ENCODE measurements around the gene RADX.
"Not testable (repeated sequence)": the region's sequence is repeated elsewhere in the genome, so short reads cannot be mapped to it uniquely, and the experiment has no call there.

RADX gene, protein sequence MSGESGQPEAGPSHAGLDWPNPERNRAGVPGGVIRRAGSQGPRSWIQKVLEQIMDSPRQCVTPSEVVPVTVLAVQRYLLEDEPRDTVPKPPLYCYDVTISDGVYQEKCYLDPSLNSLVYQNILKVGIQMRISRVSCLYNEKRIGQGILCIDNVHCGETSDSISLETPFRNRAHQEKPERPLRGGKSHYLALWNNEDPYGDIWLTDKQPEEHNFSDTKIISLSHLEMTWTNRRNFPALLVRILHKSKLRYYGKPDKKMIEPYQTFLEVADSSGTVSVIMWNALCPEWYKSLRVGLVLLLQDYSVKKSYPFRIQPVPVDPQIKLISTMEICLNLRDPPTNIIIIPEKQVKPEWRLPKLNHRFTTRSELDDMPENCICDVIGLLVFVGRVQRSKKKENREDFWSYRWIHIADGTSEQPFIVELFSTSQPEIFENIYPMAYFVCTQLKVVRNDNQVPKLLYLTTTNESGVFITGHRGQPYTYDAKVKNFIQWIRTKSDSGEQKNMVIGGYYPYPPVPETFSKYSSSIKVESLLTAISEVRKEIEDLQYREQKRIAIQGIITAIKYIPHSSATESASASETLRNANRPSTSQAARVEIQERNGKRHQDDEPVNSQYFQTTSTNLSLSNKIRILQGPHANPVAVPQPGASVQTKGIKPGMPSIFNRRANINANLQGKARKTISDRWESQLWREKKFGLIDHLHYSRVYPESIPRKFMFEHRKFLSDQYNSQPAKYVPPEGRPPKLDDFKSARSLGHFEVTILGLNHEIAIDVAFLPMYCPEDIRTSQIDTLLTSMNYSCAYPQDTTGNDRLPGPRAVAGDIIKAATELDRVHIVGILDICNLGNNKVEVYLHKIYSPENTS

DNA sequence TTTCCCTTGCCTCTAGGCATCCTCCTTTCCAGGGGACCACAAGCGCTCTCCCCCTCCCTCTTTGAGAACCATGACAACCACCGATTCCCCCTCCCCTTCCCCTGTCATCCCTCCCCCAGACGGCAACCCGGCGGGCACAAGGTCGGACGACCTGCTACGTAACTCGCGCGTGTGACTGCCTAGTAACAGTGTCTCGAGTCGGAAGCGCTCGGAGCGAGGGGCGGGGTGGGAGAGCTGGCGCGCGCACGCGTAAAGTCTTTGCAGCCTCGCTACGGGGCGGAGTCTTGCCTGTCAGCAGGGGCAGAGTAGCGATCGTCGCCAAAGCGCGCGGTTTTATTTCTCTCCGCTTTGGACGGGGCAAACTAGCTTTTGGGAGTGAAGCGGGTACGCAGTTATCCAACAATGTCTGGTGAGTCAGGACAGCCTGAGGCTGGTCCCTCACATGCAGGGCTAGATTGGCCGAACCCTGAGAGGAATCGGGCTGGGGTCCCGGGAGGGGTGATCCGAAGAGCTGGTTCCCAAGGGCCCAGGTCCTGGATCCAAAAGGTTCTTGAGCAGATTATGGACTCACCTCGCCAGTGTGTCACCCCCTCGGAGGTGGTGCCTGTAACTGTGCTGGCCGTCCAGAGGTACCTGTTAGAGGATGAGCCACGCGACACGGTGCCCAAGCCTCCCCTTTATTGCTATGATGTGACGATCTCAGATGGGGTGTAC is at the start of gene RADX:
Gene RADX (plus strand): TSS at position 300 of the 714 bp plus-strand sequence. CDS start 103 bp downstream, at position 403.
- peak; percentile 97 for FAIRE-seq

DNA sequence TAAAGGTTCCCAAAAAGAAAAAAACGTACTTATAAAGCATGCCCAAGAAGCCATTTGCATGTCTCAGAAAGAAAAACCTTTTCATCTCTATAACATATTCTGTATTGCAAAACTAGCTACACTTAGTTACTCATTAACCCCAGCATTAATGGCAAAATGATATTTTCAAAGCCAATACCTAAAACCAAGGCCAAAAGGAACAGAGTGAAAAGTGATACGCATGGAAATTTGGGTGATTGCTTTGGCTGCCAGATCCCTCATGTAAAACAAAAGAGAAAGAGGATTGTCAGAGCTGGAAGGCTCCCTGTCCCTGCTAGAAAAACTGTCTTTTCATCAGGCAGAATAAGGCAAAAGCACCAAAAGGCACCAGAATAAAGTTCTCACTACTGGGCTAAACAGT is 46.8 kb upstream of the RADX start:
- FAIRE-seq: no peak

DNA sequence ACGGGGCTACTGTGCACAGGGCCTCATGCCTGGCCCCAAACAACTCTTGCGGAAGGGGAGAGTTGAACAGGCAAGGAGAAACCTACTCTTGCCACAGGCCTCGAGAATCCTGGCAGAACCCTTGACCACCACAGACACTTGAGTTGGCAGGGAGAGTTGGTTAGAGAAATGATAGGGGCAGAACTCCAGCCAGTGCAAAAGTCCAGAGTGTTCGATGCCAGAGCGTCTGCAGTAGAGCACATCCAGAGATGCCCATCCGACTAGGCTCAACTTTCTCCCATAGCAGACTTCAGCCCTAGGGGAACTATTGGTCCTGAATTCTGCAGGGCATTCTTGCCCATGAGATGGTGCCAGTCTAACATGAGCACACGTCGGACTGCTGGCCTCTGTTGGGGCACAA is 45.4 kb upstream of the RADX start:
- FAIRE-seq: no peak

DNA sequence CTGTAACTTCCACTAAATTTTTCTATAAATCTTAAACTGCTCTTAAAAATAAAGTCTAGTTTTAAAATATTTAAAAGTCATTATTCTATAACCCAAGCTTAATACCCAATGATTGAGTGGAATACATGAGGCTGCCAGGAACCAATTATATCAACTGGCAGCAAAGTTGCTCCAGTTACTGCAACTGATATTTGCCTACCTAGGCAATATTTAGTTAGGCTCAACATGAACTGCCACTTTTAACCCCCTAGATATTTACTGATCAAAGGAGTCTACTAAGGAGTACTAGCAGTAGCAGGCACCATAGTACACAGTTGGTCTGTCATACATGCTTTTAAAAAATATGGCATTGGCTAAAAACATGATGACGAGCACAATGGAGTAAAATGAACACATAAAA is 29.9 kb upstream of the RADX start:
- no peak for FAIRE-seq

DNA sequence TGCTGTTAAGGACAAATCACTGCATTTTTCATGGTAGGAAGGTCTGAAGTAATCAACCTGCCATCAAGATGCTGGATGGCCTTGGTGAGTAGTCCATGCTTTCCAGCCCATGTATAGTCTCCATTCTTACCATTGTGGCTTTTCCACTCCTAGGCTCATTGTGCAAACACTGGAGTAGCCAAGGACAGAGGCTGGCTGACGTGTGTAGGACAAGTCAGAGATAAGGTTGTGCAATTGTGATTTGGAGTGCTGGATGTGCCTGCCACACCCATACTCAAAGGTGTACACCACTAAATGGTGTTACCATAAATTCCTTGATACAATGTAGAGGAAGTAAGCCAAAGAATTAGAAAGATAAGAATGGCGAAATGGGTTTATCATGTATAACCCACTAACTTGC is 26.3 kb upstream of the RADX start:
- no peak for FAIRE-seq

DNA sequence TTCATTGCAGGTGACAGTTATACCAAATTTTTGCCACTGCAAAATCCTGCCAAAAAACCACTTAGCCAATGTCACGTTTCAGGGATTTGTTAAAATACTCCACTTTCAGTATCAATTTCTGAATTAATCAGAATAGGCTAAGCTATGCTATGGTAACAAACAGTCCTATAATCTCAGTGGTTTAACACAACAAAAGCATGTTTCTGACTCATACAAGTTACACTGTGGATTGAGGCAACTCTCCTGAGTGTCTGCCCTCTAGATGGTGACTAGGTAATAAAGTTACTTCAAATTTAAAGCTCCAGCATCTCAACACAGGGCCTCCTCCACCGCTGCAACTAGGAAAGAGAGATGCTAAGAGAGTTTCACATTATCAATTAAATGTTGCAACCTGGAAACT is 23.0 kb upstream of the RADX start:
- no peak for FAIRE-seq

DNA sequence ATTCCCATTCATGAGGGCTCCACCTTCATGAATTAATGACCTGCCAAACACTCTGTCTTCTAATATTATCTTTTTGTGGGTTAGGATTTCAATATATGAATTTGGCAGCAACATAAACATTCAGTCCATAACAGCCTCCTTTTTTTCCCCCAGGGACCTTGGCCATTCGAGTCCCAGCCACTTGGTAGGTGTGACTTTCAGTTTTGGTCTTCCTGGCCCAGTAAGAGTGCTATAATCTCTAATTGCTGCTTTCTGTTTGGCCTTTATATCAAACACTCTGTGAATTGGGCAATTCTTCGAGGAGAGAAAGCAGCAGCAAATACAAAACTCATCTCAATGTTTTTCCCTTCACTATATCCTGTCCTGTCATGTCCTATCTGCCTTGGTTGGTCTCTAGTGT is 12.4 kb upstream of the RADX start:
- FAIRE-seq: no peak

DNA sequence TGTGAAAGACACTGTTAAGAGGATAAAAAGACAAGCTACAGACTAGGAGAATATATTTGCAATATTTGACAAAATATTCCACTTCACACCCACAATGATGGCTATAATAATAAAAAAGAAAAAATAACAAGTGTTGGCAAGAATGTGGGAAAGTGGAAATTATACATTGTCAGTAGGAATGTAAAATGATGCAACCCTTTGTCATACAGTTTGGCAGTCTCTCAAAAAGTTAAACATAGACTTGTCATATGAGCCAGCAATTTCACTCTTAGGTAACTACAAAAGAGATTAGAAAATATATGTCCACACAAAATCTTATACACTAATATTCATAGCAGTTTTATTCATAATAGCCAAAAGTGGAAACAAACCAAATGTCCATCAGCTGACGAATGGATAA is 5.2 kb upstream of the RADX start:
- no peak for FAIRE-seq

DNA sequence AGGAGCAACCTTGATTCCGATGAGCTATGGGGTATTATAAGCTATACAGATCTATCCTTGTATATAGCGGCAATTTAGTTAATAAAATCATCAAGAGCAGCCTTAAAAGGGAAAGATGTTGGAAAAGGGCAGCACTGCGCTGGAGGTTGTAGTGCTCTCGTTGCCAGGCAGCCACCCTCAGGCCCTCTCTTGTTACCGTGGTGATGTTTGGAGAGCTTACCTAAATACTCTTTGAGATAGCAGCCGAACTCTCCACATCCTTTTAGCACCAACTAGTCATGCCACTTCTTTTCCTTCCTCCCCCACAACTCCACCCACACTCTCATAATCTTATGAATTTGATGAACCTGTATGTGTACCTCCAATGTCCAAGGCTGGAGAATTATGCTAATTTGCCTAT is 3.8 kb upstream of the RADX start:
- no peak for FAIRE-seq

DNA sequence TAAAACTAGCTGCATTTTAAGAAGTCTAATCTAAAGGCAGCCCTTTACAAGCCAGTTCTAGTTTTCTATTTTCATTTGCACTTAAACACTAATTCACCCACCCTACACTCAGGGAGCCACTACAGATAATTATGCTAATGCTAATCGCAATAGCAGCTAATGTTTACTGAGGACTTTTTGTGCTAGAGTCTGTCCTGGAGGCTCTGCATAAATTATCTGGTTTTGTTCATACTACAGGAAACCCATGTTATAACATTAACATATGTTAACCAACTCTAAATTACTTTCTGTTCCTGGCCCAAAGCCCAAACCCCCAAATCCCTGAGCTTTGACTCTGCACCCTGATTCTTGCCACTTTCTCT is 480 bp upstream of the RADX start:
- no peak for FAIRE-seq

DNA sequence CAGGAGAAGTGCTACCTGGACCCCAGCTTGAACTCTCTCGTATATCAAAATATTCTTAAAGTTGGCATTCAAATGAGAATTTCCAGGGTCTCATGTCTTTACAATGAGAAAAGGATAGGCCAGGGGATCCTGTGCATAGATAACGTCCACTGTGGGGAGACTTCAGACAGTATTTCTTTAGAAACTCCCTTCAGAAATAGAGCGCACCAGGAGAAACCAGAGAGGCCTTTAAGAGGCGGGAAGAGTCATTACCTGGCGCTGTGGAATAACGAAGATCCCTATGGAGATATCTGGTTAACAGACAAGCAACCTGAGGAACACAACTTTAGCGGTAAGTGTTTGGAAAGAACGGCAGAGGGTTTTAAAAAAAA is 600 bp downstream of the RADX start:
- FAIRE-seq: peak; percentile 94

DNA sequence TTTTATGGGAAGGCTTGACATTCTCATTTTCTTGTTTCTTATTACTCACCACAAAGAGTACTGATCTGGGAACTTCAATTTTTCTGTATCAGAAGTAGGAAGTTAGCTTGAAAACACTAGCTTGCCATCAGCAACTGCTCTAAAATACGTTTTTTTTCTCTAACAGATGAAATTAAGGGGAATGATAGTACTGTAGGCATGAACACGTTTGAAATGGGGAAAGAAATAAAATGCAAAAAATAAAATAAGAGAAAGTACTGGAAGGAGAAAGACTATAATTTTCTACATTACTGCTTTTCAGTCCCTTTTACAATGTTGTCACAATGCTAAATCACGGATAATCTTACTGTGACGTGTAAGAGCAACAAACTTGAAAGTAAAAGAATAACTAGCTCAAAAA is 1.5 kb downstream of the RADX start:
- FAIRE-seq: no peak

DNA sequence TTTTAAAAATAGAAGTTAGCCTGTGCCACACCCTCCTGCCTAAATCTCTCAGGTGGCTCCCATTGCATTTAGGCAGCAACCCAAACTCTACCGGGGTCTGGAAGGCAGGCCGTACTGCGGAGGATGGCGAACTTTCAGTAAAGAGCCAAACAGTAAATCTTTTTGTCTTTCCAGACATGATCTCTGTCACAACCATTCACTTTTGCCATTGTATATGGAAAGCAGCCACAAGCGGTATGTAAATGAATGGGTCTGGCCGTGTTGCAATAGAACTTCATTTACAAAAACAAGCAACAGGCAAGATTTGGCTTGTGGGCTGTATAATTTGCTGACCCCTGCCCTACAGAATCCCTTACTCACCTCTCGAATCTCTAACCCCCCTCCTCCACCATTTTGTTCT is 3.3 kb downstream of the RADX start:
- no peak for FAIRE-seq

DNA sequence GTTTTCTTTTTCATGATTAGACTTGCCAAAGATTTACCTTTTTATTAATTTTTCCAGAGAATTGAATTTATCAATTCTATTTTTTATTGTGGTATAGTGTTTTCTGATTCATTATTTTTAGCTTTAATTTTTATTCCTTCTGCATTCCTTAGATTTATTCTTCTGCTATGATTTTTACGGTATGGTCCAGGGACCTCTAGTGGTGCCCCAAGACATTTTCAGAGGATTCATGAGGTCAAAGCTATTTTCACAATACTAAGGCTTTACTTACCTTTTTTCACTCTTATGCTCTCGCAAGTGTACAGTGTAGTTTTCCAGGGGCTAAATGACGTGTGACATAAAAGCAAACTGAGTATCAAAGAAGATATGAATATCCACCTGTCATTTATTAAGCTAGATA is 8.0 kb downstream of the RADX start:
- FAIRE-seq: no peak

DNA sequence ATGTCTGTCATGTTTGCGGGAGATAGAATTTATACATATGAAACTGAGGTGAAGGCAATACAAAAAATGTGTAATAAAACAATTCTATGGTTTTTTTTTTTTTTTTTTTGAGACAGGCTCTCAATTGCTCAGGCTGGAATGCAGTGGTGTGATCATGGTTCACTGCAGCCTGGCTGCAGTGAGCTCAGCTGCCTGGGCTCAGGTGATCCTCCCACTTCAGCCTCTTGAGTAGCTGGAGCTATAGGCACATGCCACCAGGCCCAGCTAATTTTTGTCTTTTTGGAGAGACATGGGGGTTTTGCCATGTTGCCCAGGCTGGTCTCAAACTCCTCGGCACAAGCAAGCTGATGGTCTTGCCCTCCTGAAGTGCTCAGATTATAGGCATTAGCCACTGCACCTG is 10.1 kb downstream of the RADX start:
- FAIRE-seq: no peak

DNA sequence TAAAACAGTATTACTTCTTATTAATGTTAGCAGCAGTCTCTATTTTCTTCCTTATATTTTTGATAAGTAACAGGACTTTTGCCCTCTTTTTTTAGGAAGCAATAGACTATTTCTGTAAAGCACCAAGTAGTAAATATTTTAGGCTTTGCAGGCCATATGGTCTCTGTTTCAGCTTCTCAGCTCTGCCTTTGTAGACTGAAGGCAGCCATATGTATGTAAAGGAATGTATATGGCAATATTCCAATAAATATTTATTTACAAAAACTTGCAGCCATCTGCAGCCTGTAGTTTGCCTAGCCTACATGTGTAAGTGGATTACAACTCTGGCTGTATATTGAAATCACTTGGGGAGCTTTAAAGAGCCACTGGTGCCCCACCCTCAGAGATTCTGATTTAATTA is 15.0 kb downstream of the RADX start:
- no peak for FAIRE-seq

DNA sequence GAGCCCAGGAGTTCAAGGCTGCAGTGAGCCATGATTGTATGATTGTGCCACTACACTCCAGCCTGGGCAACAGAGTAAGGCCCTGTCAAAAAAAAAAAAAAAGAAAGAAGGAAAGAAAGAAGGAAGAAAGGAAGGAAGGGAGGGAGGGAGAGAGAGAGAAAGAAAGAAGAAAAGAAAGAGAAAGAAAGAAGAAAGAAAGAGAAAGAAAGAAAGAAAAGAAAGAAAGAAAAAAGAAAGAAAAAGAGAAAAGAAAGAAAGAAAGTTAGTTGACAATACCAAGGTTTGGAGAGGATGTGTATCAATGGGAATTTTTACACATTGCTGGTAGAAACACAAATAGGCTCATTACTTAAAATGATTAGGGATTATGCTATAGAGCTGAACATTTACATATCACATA is 19.8 kb downstream of the RADX start:
- no peak for FAIRE-seq

DNA sequence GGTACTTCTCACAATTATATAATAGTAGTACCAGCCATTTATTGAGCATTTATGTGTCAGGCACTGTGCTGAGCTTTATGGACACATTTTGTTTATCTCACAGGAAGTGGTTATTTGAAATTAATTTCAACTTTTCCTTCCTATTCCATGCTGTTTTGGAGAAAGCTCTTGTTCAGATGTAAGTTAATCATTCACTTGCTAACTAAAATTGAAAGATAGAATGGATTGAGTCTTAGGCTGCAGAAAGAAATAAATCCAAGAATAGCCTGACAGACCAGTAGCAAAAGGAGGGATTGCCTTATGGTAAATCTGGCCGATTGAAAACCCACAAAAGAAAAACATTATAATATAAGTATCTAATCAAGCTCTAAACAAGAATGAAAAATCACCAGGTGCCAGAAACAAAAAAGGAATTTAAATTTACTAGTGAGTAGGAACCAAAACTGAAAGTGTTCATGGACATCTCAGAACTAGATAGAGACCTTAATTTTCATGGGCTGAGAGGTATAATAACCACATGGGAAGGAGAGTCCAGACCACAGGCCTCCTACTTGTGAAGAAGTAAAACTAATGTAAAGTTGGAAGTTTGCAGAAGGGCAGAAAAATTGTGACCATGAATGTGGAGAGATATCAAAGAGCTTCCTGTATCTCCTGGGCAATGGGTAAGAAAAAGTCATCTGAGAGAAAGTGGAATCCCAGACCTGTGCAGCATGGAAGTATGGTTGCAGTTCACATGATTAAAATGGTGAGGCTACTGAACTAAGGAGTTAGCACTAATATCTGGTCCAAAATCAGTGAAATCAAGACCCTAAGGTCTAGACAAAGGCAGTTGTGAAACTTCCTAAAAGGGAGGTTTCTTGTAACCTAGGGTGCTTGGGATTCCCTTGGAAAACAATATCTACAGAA is 38.0 kb downstream of the RADX start:
- FAIRE-seq: peak; percentile 68

DNA sequence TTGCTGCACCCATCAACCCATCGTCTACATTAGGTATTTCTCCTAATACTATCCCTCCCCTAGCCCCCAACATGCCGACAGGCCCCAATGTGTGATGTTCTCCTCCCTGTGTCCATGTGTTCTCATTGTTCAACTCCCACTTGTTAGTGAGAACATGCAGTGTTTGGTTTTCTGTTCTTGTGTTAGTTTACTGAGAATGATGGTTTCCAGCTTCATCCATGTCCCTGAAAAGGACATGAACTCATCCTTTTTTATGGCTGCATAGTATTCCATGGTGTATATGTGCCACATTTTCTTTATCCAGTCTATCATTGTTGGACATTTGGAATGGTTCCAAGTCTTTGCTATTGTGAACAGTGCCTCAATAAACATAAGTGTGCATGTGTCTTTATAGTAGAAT is 41.8 kb downstream of the RADX start:
- not testable (repeated sequence) for FAIRE-seq

DNA sequence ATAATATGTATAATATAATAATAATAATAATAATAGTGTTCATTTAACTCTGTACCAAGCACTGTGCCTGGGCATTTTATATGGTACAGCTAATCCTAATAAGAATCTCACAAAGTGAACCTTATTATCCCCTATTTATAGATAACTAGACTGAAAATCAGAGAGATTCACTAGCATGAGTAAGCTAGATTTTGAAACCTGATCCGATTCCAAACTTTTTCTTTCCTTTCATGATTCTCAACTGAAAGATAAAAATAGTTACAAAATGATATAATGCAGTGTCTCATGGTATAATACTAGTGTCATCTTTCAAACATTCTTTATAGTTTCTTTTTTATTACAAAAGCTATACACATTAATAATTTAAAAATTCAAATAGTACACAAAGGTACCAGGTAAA is 58.9 kb downstream of the RADX start:
- FAIRE-seq: no peak

DNA sequence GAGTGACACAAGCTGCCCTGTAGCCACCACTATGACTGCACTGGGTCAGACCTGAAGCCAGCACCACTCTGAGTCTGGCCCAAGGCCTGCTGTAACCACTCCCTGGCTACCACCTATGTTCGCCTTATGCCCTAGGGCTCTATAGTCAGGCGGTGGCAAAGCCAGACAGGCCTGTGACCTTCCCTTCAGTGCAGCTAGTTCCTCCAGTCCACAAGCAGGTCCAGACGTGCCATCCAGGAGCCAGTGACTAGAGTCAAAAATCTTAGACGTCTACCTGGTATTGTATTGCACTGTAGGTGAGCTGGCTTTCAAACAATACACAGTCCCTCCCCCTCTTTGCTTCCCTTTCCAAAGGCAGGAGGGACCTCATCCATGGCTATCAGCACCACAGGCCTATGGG is 60.7 kb downstream of the RADX start:
- FAIRE-seq: no peak

DNA sequence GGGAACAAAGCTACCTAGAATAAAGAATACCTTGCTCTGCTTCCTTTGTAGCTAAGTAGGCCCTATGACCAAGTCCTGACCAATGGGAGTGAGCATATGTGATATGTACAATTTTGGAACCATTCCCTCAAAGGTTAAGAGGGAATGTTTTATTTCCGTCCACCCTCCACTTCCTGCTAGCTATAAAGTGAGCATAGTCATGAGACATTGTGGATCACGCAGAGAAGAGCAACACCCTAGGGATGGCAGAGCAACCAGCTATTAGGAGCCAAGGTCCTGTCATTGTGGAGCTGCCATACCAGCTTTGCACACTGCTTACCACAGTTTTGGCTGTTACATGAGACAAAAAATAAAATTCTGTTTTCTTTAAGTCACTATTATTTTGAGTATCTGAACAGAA is 68.9 kb downstream of the RADX start:
- FAIRE-seq: no peak

DNA sequence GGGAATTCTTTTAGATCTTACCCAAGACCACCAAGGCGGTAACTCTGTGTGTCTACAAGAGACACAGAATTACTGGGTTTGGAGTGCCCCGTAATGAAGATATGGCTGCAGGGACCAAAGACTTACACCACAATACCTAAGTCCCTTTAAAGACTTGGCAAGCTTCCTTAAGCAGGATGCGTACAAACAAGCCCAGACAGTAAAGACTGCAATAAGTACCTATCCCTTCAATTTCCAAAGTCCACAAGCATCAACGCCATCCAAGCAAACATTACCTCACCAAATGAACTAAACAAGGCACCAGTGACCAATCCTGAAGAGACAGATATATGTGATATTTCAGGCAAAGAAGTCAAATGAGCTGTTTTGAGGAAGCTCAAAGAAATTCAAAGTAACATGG is 72.4 kb downstream of the RADX start:
- no peak for FAIRE-seq
